HUES64 (cell line): ENCODE results near the gene MRPL45. TPM values are rescaled to one million over a fixed set of nuclear protein-coding genes. Genes with fewer than 3 reads are reported as not detected.
A peak's percentile ranks its signal among the peaks of the same experiment; 100 is the strongest.
"Not testable (repeated sequence)": the region's sequence is repeated elsewhere in the genome, so short reads cannot be mapped to it uniquely, and the experiment has no call there.

Experiments used
- H3K27ac ChIP-seq: 2 replicates; pipeline ENCODE4 v1.7.0; 2013; ENCODE audit warnings: low read depth, low read length, inconsistent platforms
- H3K27me3 ChIP-seq: 2 replicates; pipeline ENCODE4 v1.6.1; 2013; ENCODE audit warnings: mild to moderate bottlenecking, low read length; ENCODE audit not compliant: insufficient read depth
- H3K36me3 ChIP-seq: 2 replicates; pipeline ENCODE4 v1.6.1; 2013; ENCODE audit warnings: mild to moderate bottlenecking, low read length; ENCODE audit not compliant: insufficient read depth
- H3K4me1 ChIP-seq: 2 replicates; pipeline ENCODE4 v1.6.1; 2013; ENCODE audit warnings: mild to moderate bottlenecking, low read length, moderate library complexity; ENCODE audit not compliant: insufficient read depth
- H3K4me3 ChIP-seq: 2 replicates; pipeline ENCODE4 v1.5.1; 2013; ENCODE audit warnings: mild to moderate bottlenecking, low read length, moderate library complexity
- H3K9ac ChIP-seq: 2 replicates; pipeline ENCODE4 v1.6.1; 2013; ENCODE audit warnings: mild to moderate bottlenecking, low read depth, low read length
- H3K9me3 ChIP-seq: 2 replicates; pipeline ENCODE4 v1.6.1; 2013; ENCODE audit warnings: low read depth, low read length; ENCODE audit not compliant: insufficient read depth
- WGBS: fragments of 150-250, 120-280 bp; methylation state at CpG from one replicate; pipeline ENCODE4 v1.1.7; 2013; ENCODE audit warnings: missing lambda C conversion rate; 5-methylcytosine and 5-hydroxymethylcytosine counted together
- polyA plus RNA-seq, 2 experiments: library from polyadenylated mRNA; stranded (reverse); fragments of 50-300 nt; gene quantifications; one replicate each; pipeline ENCODE4 v1.2.3, GENCODE V29; 2013

The MRPL45 gene
- polyA plus RNA-seq (2013, experiment 1 of 2) = 53.9 TPM
- polyA plus RNA-seq (2013, experiment 2 of 2) = 53.2 TPM

DNA sequence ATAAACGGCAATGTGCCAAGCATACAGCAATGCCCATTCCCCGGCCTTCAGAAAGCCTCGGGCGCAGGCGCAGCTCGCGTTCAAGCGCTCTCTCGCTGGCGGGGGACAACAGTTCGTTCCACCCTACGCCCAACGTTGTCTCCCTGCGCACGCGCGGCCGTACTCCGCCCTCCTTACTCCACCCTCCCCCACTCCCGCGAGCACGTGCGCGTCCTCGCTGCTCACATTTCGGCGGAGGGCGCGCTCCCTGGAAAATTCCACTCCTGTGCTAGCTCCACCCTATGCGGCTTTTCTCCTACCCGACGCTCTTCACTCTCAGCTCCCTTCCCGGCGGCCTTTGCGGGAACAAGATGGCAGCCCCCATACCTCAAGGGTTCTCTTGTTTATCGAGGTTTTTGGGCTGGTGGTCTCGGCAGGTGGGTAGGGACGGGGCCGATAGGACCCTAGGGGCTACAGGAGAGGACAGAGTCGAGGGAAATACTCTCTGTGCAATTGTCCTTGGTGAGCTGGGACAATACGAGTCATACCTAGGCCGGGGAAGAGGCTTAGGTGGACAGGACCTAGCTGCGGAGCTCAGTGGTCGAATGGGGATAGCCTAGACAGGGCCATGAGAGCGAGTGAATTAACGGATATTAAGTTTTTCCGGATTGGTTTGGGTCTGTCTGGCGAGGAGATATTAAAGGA lies at the start of gene MRPL45:
Gene MRPL45, plus strand, starts transcription at position 335 of the 684 bp plus-strand sequence. Its CDS starts 16 bp downstream, at position 351.
- Histone ChIP-seq H3K27ac (peak within 1 kb of the TSS; percentile 85), H3K4me3 (peak within 1 kb of the TSS; percentile 87), H3K9ac (peak within 1 kb of the TSS; percentile 97)
- H3K36me3 ChIP-seq, H3K9me3 ChIP-seq, H3K27me3 ChIP-seq, H3K4me1 ChIP-seq: not testable (repeated sequence)
- under 1% methylated on average over 48 of the region's 48 CpGs for WGBS

DNA sequence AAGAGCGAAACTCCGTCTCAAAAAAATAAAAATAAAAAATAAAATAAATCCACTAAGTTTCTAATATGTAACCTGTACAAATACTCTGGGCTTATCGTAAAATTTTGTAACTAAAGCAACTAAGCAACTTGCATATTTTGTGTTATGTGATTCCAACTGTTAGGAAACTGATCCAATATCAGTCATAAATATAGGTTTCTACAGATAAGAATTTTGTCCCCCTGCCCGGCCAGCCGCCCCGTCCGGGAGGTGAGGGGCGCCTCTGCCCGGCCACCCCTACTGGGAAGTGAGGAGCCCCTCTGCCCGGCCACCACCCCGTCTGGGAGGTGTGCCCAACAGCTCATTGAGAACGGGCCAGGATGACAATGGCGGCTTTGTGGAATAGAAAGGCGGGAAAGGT lies 43.8 kb upstream of the MRPL45 start:
- 100% methylated on average over 1 of the region's 14 CpGs for WGBS
- not testable (repeated sequence) for H3K27me3 ChIP-seq, H3K36me3 ChIP-seq, H3K27ac ChIP-seq, H3K9me3 ChIP-seq, H3K9ac ChIP-seq, H3K4me1 ChIP-seq, H3K4me3 ChIP-seq

DNA sequence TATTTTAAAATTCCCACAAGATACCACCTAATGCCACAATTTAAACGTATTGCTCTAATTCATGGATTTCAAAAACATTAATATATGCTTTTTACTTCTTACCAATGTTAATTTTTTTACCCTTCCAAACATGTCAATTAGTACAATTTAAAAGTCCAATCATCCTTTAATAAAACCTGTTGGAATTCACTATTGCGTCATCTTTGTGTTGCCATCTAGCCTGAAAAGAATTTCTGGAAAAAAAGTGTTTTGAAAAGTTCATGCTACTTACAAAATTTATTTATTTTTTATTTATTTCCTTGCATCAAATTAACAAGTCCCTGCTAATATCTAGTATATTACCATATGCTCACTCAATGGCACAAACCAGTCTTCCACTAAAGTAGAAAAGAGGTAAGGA lies 42.6 kb upstream of the MRPL45 start:
- WGBS = 42% methylated on average over 2 of the region's 2 CpGs
- not testable (repeated sequence) for H3K4me3 ChIP-seq, H3K36me3 ChIP-seq, H3K9ac ChIP-seq, H3K9me3 ChIP-seq, H3K4me1 ChIP-seq, H3K27ac ChIP-seq, H3K27me3 ChIP-seq

DNA sequence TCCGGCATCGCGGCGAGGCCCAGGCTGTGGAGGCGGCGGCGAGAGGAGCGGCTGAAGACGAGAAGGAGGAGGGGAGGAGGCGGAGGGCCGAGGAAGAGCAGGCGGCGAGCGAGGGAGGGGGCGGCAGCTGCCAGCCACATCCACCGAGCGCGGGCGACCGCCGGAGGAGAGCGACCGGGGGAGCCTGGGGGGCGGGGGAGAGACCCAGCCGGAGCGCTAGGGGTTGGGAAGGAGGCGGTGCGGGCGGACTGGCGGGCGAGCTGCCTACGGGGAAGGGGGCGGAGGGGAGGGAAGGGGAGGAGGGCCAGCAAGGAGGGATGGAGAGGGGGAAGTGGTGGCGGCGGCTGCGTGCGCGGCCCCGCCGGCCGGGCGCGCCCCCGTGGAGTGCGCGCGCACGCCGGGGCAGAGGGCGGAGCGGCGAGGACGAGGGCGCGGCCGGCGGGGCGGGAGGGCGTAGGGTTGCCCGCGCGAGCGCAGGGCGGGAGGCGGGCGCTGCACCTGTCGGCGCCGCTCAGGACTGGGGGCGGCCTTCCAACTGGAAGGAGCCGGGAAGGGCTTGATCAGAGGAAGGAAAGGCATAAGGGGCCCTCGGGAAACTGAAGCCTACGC lies 39.9 kb upstream of the MRPL45 start:
- not testable (repeated sequence) for H3K9me3 ChIP-seq, H3K4me1 ChIP-seq, H3K27ac ChIP-seq, H3K27me3 ChIP-seq, H3K9ac ChIP-seq, H3K36me3 ChIP-seq
- H3K4me3 ChIP-seq = peak overlapping the region; percentile 40
- WGBS = under 1% methylated on average over 49 of the region's 73 CpGs

DNA sequence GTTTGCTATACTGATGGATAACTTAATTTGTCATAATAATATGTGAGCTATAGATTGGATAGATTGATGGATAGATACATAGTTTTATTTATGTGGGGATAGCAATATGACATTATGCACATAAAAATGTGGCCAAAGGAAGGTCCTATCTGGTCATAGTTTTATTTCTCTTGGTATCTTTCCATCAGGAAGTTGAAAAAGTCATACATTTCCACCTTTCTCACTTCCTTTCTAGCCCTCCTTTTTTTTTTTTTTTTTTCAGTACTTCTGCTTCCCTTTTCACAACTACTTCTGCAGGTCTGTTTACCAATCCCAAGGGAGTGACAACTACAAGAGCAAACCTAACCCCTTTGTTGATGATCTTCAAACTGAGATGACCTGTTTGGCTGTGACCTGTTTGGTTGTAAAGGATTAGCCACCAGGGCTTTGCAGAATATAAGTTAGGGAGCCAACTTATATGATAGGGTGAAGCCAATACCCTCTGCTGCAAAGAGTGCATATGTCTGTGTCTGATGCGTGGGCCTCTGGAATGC lies 30.9 kb upstream of the MRPL45 start:
- H3K9ac ChIP-seq, H3K4me3 ChIP-seq, H3K9me3 ChIP-seq, H3K27ac ChIP-seq, H3K27me3 ChIP-seq, H3K36me3 ChIP-seq, H3K4me1 ChIP-seq: not testable (repeated sequence)
- WGBS = 100% methylated on average over 1 of the region's 1 CpG

DNA sequence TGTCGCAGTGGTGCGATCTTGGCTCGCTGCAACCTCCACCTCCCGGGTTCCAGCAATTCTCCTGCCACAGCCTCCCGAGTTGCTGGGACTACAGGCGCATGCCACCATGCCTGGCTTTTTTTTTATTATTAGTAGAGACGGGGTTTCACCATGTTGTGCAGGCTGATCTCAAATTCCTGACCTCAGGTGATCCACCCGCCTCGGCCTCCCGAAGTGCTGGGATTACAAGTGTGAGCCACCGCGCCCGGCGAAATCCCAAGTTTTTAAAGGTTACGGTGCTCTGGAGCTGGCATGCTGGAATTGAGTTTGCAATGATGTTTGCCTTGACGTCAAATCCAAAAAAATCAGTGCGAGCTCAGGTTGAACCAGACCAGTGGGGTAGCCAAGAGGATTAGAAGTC lies 30.4 kb upstream of the MRPL45 start:
- H3K4me1 ChIP-seq, H3K9me3 ChIP-seq, H3K27ac ChIP-seq, H3K36me3 ChIP-seq, H3K27me3 ChIP-seq, H3K4me3 ChIP-seq, H3K9ac ChIP-seq: not testable (repeated sequence)
- 95% methylated on average over 16 of the region's 17 CpGs for WGBS

DNA sequence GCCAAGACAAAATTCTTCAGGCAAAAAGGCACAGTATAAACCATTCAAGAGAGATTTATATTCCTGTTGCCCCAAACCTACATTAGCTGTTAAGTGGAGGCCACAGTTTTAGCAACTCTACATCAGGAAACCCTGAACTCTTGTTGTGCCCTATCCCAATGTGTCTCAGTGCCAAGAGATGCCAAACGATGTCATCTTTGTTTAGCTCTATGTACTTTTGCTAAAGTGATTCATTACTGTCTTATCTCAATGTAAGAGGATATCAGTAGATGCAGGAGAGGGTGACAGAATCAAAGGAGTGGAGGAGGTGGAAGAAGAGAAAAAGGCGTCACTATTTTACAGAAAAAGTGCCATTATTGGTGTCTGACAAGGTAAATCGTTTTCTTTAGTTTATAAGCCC lies 28.8 kb upstream of the MRPL45 start:
- H3K27ac ChIP-seq, H3K9ac ChIP-seq, H3K4me3 ChIP-seq, H3K4me1 ChIP-seq, H3K27me3 ChIP-seq, H3K36me3 ChIP-seq, H3K9me3 ChIP-seq: not testable (repeated sequence)
- WGBS = 97% methylated on average over 2 of the region's 3 CpGs

DNA sequence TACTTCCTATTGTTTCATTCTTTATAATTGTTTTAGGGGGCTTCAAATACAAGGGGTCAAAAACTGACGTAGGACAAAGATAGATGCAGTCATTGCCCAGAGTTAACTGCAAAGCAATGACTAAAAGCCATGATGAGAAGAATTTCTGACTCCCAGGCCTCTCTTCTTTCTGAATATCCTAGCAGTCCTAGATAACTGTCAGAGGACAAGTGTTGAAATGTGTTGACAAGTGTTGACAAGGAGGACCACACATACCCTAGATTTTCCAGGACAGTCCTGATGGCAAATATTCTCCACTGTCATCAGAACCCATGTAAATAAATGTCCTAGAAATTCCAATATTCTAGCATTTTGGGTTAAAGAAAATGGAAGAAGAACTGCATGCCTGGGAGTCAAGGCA lies 27.9 kb upstream of the MRPL45 start:
- not testable (repeated sequence) for H3K9ac ChIP-seq, H3K36me3 ChIP-seq, H3K27ac ChIP-seq, H3K4me3 ChIP-seq, H3K4me1 ChIP-seq, H3K27me3 ChIP-seq, H3K9me3 ChIP-seq
- WGBS = 89% methylated on average over 1 of the region's 1 CpG

DNA sequence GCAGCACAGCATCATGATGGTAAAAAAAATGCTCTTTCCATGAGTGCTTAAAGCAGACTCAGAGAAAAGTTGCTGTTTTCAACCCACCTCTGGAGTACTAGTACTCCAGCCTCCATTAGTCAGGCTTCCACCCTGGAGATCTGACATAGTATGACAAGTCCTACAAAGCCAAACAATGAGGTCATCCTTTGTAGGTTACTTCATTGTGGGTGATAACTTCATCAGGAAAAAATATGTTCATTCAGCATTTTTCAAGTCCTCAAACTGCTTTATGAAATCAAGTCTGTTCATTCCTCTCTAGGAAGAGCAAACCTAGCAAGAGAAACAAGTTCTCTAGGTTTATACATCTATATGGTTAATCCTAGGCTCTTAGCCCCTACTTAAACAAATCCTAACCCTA lies 27.4 kb upstream of the MRPL45 start:
- H3K9ac ChIP-seq, H3K9me3 ChIP-seq, H3K4me3 ChIP-seq, H3K4me1 ChIP-seq, H3K27me3 ChIP-seq, H3K27ac ChIP-seq, H3K36me3 ChIP-seq: not testable (repeated sequence)

DNA sequence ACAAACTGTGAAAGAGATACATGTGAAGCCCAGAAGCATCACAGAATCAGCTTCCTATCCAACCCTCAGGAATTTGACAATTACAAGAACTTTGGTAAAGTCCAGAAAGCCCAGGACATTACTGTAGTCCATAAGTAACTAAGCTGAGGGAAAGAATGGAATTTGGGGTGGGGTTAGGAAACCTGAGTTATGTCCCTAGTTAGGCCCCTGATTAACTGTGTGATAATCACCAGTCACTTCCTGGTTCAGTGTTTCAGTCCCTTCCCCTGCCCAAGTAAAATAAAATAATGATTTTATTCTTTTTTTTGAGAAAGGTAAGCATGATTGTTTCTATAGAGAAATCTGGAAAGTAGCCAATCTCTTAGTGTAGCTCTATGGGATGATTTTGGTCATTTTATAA lies 11.0 kb upstream of the MRPL45 start:
- H3K27ac ChIP-seq, H3K9me3 ChIP-seq, H3K27me3 ChIP-seq, H3K9ac ChIP-seq, H3K4me3 ChIP-seq, H3K4me1 ChIP-seq, H3K36me3 ChIP-seq: not testable (repeated sequence)

DNA sequence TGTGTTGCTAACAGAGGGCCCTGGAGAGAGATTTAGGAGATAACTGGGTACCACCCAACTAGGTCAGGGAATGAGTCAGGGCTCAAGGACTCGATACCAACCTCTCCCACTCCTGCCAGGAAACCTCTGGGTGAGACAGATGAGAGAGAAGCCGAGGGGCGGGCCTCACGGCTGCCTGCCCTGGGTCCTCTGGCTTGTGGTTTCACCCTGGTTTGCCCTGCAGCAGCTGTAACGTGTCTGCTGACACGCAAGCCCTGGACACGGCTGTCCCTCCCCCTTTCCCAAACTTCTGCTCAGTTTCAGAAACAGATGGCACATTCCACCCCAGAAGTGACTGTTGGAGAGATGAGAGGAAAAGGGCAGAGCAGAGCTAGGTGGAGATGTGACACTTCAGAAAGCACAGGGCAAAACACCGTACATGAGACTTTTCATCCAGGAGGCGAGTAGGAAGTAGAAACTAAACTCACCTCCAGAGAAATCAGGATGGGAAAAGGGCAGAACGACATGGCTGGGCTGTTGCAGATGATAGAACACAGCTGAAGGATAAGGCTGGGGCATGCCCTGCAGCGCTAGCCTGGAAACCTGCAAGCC lies 10.4 kb upstream of the MRPL45 start:
- not testable (repeated sequence) for H3K4me1 ChIP-seq, H3K9me3 ChIP-seq, H3K27me3 ChIP-seq, H3K36me3 ChIP-seq, H3K9ac ChIP-seq, H3K27ac ChIP-seq, H3K4me3 ChIP-seq
- WGBS = 74% methylated on average over 8 of the region's 11 CpGs
